IMR-90 (cell line): ENCODE measurements around the gene CCDC33. TPM values are rescaled to one million over a fixed set of nuclear protein-coding genes. Genes with fewer than 3 reads are reported as not detected.

ENCODE experiments used
- ATAC-seq: fragments of 200-7000 bp; cut with Tn5 transposase; 2 replicates; pipeline ENCODE4 v1.9.1; 2020; ENCODE audit warnings: low read depth, mild to moderate bottlenecking, moderate library complexity
- BruUV-seq: library from RNA; stranded (reverse); fragments of 400-500 nt; replicated peaks from 2 replicates; lab custom pipeline; 2021; lab: Mats Ljungman, UMichigan
- CTCF ChIA-PET: fragments of 300-600 bp; formaldehyde crosslinking; extraction: SDS; loops from one replicate; lab custom pipeline; 2021; ENCODE audit warnings: antibody characterized with exemption; lab: Yijun Ruan, JAX
- POLR2A ChIA-PET: fragments of 300-600 bp; sonication (Branson Sonifier 250); formaldehyde crosslinking; loops from one replicate; lab custom pipeline; 2022; ENCODE audit warnings: antibody characterized with exemption; ENCODE audit not compliant: unreplicated experiment; lab: Charles Lee
- DNase-seq: peaks from one replicate; pipeline ENCODE4 v3.0.0; 2013
- H2AFZ ChIP-seq: replicated peaks from 2 replicates; pipeline ENCODE3; 2013; ENCODE audit warnings: low read length, mild to moderate bottlenecking; ENCODE audit not compliant: poor library complexity
- H2AK5ac ChIP-seq: 2 replicates; pipeline ENCODE4 v1.6.1; 2013; ENCODE audit warnings: low read depth, low read length, inconsistent platforms
- H2AK9ac ChIP-seq: replicated peaks from 2 replicates; pipeline ENCODE3; 2013; ENCODE audit warnings: mild to moderate bottlenecking, low read depth, low read length, moderate library complexity; ENCODE audit not compliant: poor library complexity
- H2BK120ac ChIP-seq: 2 replicates; pipeline ENCODE4 v1.6.1; 2013; ENCODE audit warnings: low read depth, low read length, inconsistent platforms
- H2BK15ac ChIP-seq: 3 replicates; pipeline ENCODE4 v1.6.1; 2013; ENCODE audit warnings: low read depth, low read length, inconsistent platforms
- H2BK20ac ChIP-seq: 2 replicates; pipeline ENCODE4 v1.6.1; 2013; ENCODE audit warnings: low read depth, mild to moderate bottlenecking, inconsistent platforms, low read length, moderate library complexity
- H2BK5ac ChIP-seq: 2 replicates; pipeline ENCODE4 v1.6.1; 2013; ENCODE audit warnings: mild to moderate bottlenecking, low read depth, low read length, inconsistent platforms; ENCODE audit not compliant: poor library complexity, severe bottlenecking
- H3K14ac ChIP-seq: replicated peaks from 2 replicates; pipeline ENCODE4 v1.6.1; 2013; ENCODE audit warnings: low read depth, low read length, inconsistent platforms
- H3K18ac ChIP-seq: 2 replicates; pipeline ENCODE4 v1.6.1; 2013; ENCODE audit warnings: low read depth, low read length, control low read depth
- H3K23ac ChIP-seq: 2 replicates; pipeline ENCODE4 v1.6.1; 2013; ENCODE audit warnings: low read depth, low read length, inconsistent platforms
- H3K27ac ChIP-seq: 2 replicates; pipeline ENCODE4 v1.5.1; 2013; ENCODE audit warnings: mild to moderate bottlenecking, control low read depth, low read length; ENCODE audit not compliant: insufficient read depth
- H3K27me3 ChIP-seq: 2 replicates; pipeline ENCODE4 v1.6.1; 2013; ENCODE audit warnings: low read length; ENCODE audit not compliant: control insufficient read depth, insufficient read depth
- H3K36me3 ChIP-seq: 2 replicates; pipeline ENCODE4 v1.6.1; 2013; ENCODE audit warnings: low read length, mixed read lengths; ENCODE audit not compliant: control insufficient read depth, insufficient read depth
- H3K4ac ChIP-seq: 2 replicates; pipeline ENCODE4 v1.6.1; 2013; ENCODE audit warnings: low read depth, low read length, inconsistent platforms
- H3K4me1 ChIP-seq: 2 replicates; pipeline ENCODE4 v1.6.1; 2013; ENCODE audit warnings: low read length, mixed read lengths; ENCODE audit not compliant: control insufficient read depth, insufficient read depth
- H3K4me2 ChIP-seq: 2 replicates; pipeline ENCODE4 v1.6.1; 2013; ENCODE audit warnings: low read depth, mild to moderate bottlenecking, control low read depth, low read length, moderate library complexity
- H3K4me3 ChIP-seq: 2 replicates; pipeline ENCODE4 v1.5.1; 2013; ENCODE audit warnings: low read depth, mild to moderate bottlenecking, control low read depth, low read length, moderate library complexity; ENCODE audit not compliant: insufficient read depth
- H3K56ac ChIP-seq: 2 replicates; pipeline ENCODE4 v1.6.1; 2013; ENCODE audit warnings: low read length, inconsistent platforms; ENCODE audit not compliant: insufficient read depth; ENCODE audit errors: extremely low read depth
- H3K79me1 ChIP-seq, 2 experiments: 2 replicates each; pipeline ENCODE4 v1.6.1; 2013; ENCODE audit warnings: low read length in 2 of 2, inconsistent platforms in 1 of 2, low read depth in 1 of 2
- H3K9ac ChIP-seq: 2 replicates; pipeline ENCODE4 v1.6.1; 2013; ENCODE audit warnings: low read depth, low read length, control low read depth
- H3K9me1 ChIP-seq: 2 replicates; pipeline ENCODE4 v1.6.1; 2013; ENCODE audit warnings: low read length, inconsistent platforms; ENCODE audit not compliant: insufficient read depth
- H3K9me3 ChIP-seq: 2 replicates; pipeline ENCODE4 v1.6.1; 2013; ENCODE audit warnings: low read length; ENCODE audit not compliant: control insufficient read depth, insufficient read depth
- H4K20me1 ChIP-seq: 2 replicates; pipeline ENCODE4 v1.6.1; 2013; ENCODE audit warnings: low read length, inconsistent platforms; ENCODE audit not compliant: insufficient read depth
- H4K5ac ChIP-seq: 2 replicates; pipeline ENCODE4 v1.6.1; 2013; ENCODE audit warnings: mild to moderate bottlenecking, low read depth, low read length, control low read depth
- H4K8ac ChIP-seq, 2 experiments: 2 replicates each; pipeline ENCODE4 v1.6.1; 2013; ENCODE audit warnings: low read depth in 2 of 2, low read length in 2 of 2, control low read depth in 1 of 2, inconsistent platforms in 1 of 2
- H4K91ac ChIP-seq: 2 replicates; pipeline ENCODE4 v1.6.1; 2013; ENCODE audit warnings: low read depth, low read length, inconsistent platforms; ENCODE audit not compliant: insufficient read depth
- BHLHE40 ChIP-seq: fragments of 150-350 bp; IDR thresholded peaks from 2 replicates; pipeline ENCODE4 v1.6.1; 2016; ENCODE audit warnings: mild to moderate bottlenecking, low read depth, low read length
- CEBPB ChIP-seq: IDR thresholded peaks from 2 replicates; pipeline ENCODE4 v1.6.1; 2012; ENCODE audit warnings: low read depth, low read length, improper control_type of control experiment
- FOS ChIP-seq: fragments of 150-350 bp; IDR thresholded peaks from 2 replicates; pipeline ENCODE4 v1.6.1; 2016; ENCODE audit warnings: low read depth, low read length
- MAZ ChIP-seq: IDR thresholded peaks from 2 replicates; pipeline ENCODE4 v1.6.1; 2012; ENCODE audit warnings: low read depth, mild to moderate bottlenecking, low read length, improper control_type of control experiment, moderate library complexity, borderline replicate concordance
- MXI1 ChIP-seq: IDR thresholded peaks from 2 replicates; pipeline ENCODE4 v1.6.1; 2012; ENCODE audit warnings: low read depth, mild to moderate bottlenecking, low read length, moderate library complexity, borderline replicate concordance
- NFE2L2 ChIP-seq: fragments of 150-350 bp; IDR thresholded peaks from 2 replicates; pipeline ENCODE4 v1.6.1; 2016; ENCODE audit warnings: low read depth, mild to moderate bottlenecking, low read length
- POLR2A ChIP-seq: IDR thresholded peaks from 2 replicates; pipeline ENCODE4 v1.6.1; 2012; ENCODE audit warnings: mild to moderate bottlenecking, low read depth, low read length
- RAD21 ChIP-seq: IDR thresholded peaks from 2 replicates; pipeline ENCODE4 v1.6.1; 2012; ENCODE audit warnings: low read length, improper control_type of control experiment
- RCOR1 ChIP-seq: IDR thresholded peaks from 2 replicates; pipeline ENCODE4 v1.6.1; 2012; ENCODE audit warnings: mild to moderate bottlenecking, low read length, improper control_type of control experiment; ENCODE audit not compliant: insufficient replicate concordance
- RFX5 ChIP-seq: IDR thresholded peaks from 2 replicates; pipeline ENCODE4 v1.8.0; 2012; ENCODE audit warnings: low read depth, mild to moderate bottlenecking, low read length, moderate library complexity
- SMC3 ChIP-seq: fragments of 150-350 bp; IDR thresholded peaks from 2 replicates; pipeline ENCODE4 v1.6.1; 2016; ENCODE audit warnings: low read depth, mild to moderate bottlenecking, antibody characterized with exemption, low read length, moderate library complexity
- USF2 ChIP-seq: fragments of 150-350 bp; IDR thresholded peaks from 2 replicates; pipeline ENCODE4 v1.6.1; 2017; ENCODE audit warnings: mild to moderate bottlenecking, antibody characterized with exemption, low read length, low read depth
- WGBS, 2 experiments: methylation state at CpG; one replicate each; pipeline versions ENCODE4 v1.1.5 to v1.1.7; 2013; ENCODE audit warnings: missing lambda C conversion rate in 2 of 2; ENCODE audit not compliant: insufficient read length in 1 of 2; ENCODE audit errors: extremely low coverage in 2 of 2; 5-methylcytosine and 5-hydroxymethylcytosine counted together
- dilution Hi-C: fragments of 300-500 bp; cut with HindIII; formaldehyde crosslinking; loops from one replicate; pipeline ENCODE4 v1.14.3; 2018; ENCODE audit warnings: low sequenced_read_pairs; ENCODE audit not compliant: unreplicated experiment
- in situ Hi-C: fragments of 300-500 bp; cut with MboI; formaldehyde crosslinking; loops from 3 replicates; pipeline ENCODE4 v1.14.3; 2019; ENCODE audit warnings: low sequenced_read_pairs, inconsistent platforms, mixed read lengths
- intact Hi-C: fragments of 100-400 bp; cut with micrococcal nuclease; formaldehyde crosslinking; loops from 2 replicates; pipeline ENCODE4 v1.10.0; 2022
- polyA plus RNA-seq, 3 experiments: library from polyadenylated mRNA; depleted of rRNA; stranded (reverse); fragments of >200 nt; gene quantifications; 2 replicates each; pipeline ENCODE4 v1.2.3, GENCODE V29; 2012; ENCODE audit warnings: low replicate concordance in 1 of 3
- total RNA-seq: library from RNA; depleted of rRNA; stranded (reverse); fragments of >200 nt; gene quantifications from 2 replicates; pipeline ENCODE4 v1.2.3, GENCODE V29; 2012
- TF ChIP-seq, protein P1 (sequence below): fragments of 150-350 bp; IDR thresholded peaks from 2 replicates; pipeline ENCODE4 v1.6.1; 2016; ENCODE audit warnings: low read depth, mild to moderate bottlenecking, low read length, moderate library complexity, borderline replicate concordance
- TF ChIP-seq, protein P2 (sequence below): conservative IDR thresholded peaks from 2 replicates; pipeline ENCODE4 v1.5.1; 2012; ENCODE audit warnings: mild to moderate bottlenecking, low read depth, low read length, improper control_type of control experiment

CCDC33 gene
- total and polyA plus RNA-seq, 2 of the 4 experiments (the other 2 are of a cell fraction) = not detected

GRCh38 chr15:74327756-74328155 is 91.6 kb downstream of the CCDC33 start:
- Histone ChIP-seq H3K9me1 (no peaks in the 10 kb centered on the region), H3K9me3 (no peaks in the 10 kb centered on the region), H2AFZ (no peak overlapping the region), H2AK5ac (no peak overlapping the region), H4K5ac (no peak overlapping the region), H3K27ac (no peak overlapping the region), H4K91ac (no peak overlapping the region), H2AK9ac (no peak overlapping the region), H3K14ac (no peak overlapping the region), H3K18ac (no peak overlapping the region), H3K56ac (no peak overlapping the region), H2BK15ac (no peak overlapping the region), H3K4ac (no peak overlapping the region), H4K8ac (no peak overlapping the region), H3K36me3 (no peaks in the 10 kb centered on the region), H4K20me1 (no peaks in the 10 kb centered on the region), H3K79me1 (no peaks in the 10 kb centered on the region), H2BK5ac (no peak overlapping the region), H2BK20ac (no peak overlapping the region), H3K4me1 (no peaks in the 10 kb centered on the region), H3K4me2 (no peak overlapping the region), H3K23ac (no peak overlapping the region), H3K9ac (no peak overlapping the region), H3K27me3 (peaks cover 59% of the 10 kb centered on the region), H2BK120ac (no peak overlapping the region), H3K4me3 (no peak overlapping the region)
- dilution Hi-C loops = no loop called here
- intact Hi-C loops = no loop called here
- TF ChIP-seq RAD21 = no peak
- TF ChIP-seq, protein P1, sequence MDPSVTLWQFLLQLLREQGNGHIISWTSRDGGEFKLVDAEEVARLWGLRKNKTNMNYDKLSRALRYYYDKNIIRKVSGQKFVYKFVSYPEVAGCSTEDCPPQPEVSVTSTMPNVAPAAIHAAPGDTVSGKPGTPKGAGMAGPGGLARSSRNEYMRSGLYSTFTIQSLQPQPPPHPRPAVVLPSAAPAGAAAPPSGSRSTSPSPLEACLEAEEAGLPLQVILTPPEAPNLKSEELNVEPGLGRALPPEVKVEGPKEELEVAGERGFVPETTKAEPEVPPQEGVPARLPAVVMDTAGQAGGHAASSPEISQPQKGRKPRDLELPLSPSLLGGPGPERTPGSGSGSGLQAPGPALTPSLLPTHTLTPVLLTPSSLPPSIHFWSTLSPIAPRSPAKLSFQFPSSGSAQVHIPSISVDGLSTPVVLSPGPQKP = no peak
- no peak for TF ChIP-seq RFX5
- TF ChIP-seq SMC3 = no peak
- no peak for TF ChIP-seq CEBPB
- no peak for TF ChIP-seq RCOR1
- no peak for TF ChIP-seq NFE2L2
- TF ChIP-seq, protein P2, sequence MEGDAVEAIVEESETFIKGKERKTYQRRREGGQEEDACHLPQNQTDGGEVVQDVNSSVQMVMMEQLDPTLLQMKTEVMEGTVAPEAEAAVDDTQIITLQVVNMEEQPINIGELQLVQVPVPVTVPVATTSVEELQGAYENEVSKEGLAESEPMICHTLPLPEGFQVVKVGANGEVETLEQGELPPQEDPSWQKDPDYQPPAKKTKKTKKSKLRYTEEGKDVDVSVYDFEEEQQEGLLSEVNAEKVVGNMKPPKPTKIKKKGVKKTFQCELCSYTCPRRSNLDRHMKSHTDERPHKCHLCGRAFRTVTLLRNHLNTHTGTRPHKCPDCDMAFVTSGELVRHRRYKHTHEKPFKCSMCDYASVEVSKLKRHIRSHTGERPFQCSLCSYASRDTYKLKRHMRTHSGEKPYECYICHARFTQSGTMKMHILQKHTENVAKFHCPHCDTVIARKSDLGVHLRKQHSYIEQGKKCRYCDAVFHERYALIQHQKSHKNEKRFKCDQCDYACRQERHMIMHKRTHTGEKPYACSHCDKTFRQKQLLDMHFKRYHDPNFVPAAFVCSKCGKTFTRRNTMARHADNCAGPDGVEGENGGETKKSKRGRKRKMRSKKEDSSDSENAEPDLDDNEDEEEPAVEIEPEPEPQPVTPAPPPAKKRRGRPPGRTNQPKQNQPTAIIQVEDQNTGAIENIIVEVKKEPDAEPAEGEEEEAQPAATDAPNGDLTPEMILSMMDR = no peak
- no peak for TF ChIP-seq USF2
- TF ChIP-seq FOS = no peak
- TF ChIP-seq MAZ = no peak
- TF ChIP-seq POLR2A = no peak
- TF ChIP-seq BHLHE40 = no peak
- no peak for TF ChIP-seq MXI1
- in situ Hi-C loops = no loop called here
- WGBS, 2 experiments = 69% methylated on average over 4 of the region's 6 CpGs; no CpG with 5 or more reads in 1 of the 2 experiments
- POLR2A ChIA-PET = no interaction called here
- CTCF ChIA-PET = no interaction called here
- no TSS peak for BruUV-seq
- ATAC-seq (no peak), DNase-seq (no peak)
